Right renal pelvis (tissue), 4 donors: ENCODE data around the gene R3HDM1. TPM values are rescaled to one million over a fixed set of nuclear protein-coding genes. Genes with fewer than 3 reads are reported as not detected.
"Not testable (repeated sequence)": the region's sequence is repeated elsewhere in the genome, so short reads cannot be mapped to it uniquely, and the experiment has no call there.

Experiments
- DNase-seq, 4 donors: peaks; one replicate each; pipeline ENCODE4 v3.0.0-alpha.2; 2013; ENCODE audit warnings: low read depth in 4 of 4, low spot score in 3 of 4, missing footprints in 1 of 4
- polyA plus RNA-seq, 4 donors: library from polyadenylated mRNA; unstranded; fragments of 120-200 nt; gene quantifications; one replicate each; pipeline ENCODE4 v1.2.1, GENCODE V29; 2013; ENCODE audit not compliant: insufficient read length in 4 of 4

R3HDM1 gene
- polyA plus RNA-seq, 4 donors: 30.5 to 43.7 (median 35.6) TPM

GRCh38 chr2:135563793-135564192 is 32.5 kb downstream of the R3HDM1 start:
- DNase-seq: no peak

- DNase-seq: no peak
Measured at GRCh38 chr2:135570884-135571283, 39.6 kb downstream of the R3HDM1 start.

GRCh38 chr2:135573620-135574019 is 42.3 kb downstream of the R3HDM1 start:
- DNase-seq: no peak

DNA sequence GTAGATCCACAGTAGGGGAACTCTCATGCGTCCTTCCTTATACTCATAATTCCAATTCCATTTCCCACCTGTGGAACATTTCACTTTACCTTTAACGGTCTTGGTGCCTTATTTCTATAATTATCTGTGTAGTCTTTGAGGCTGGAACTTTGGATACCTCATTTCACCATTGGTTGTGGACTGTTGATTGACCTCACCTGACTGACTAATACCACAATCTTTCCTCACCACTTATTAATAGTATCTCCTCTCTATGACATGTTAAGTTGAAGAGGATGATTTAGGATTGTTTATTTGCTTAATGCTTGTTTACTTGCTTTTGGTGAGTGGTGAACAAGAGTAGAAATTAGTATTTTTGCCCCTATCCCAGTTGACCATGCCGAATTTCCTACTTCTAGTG is 50.0 kb downstream of the R3HDM1 start:
- DNase-seq: no peak

DNA sequence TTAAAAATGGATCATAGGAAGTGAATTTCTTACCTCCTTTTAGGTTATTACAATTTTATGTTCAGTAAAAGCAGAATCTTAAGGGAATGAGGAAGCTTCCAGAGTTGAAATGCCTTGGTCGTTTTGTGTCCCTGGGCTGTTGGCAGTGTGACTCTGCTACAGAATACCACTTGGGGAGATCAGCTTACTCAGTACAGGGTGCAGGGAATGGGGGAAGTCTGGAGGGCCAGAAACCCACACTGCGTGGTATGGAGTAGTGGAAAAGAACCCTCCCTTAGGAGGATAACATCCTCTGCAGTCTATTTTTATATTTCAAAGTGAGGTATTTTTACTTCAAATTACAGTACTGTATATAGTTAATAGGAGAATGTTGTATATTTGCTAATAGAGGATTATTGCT is 51.1 kb downstream of the R3HDM1 start:
- DNase-seq: no peak

- DNase-seq: no peak
Measured at GRCh38 chr2:135585586-135585985, 54.3 kb downstream of the R3HDM1 start.

GRCh38 chr2:135586148-135586547 is 54.9 kb downstream of the R3HDM1 start:
- no peak for DNase-seq

- no peak for DNase-seq
Measured at GRCh38 chr2:135587958-135588357, 56.7 kb downstream of the R3HDM1 start.

- DNase-seq: no peak
Measured at GRCh38 chr2:135590619-135591260, 59.5 kb downstream of the R3HDM1 start.

DNA sequence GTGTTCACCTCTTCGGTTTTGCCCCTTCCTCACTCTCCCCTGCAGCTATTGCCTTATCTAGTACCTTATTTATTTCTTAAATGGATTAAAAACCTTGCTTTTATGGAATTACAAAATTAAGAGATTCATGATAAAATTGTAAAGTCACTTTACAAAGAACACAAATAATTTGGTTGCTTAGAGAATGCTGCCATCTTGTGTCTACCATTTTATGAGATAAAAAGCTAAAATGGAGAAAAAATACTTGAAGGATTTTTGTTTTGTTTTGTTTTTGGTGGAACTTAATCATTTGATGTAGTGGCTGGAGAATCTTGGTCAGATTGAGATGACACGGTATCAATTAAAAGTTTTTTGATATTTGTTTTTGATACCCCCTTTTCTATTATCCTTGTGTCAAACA is 69.6 kb downstream of the R3HDM1 start:
- DNase-seq: no peak

DNA sequence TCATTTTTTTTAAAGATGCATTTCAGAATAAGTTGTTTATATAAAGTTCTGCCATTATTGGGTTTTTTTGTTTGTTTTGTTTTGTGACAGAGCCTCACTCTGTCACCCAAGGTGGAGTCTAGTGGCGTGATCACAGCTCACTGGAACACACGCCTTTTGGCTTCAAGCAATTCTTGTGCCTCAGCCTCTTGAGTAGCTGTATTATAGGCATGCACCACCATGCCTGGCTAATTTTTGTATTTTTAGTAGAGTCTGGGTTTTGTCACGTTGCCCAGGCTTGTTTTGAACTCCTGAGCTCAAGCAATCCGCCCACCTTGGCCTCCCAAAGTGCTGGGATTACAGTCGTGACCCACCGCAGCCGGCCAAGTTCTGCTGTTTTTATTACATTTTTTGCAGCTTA is 72.3 kb downstream of the R3HDM1 start:
- no peak for DNase-seq

- no peak for DNase-seq
Measured at GRCh38 chr2:135607561-135607960, 76.3 kb downstream of the R3HDM1 start.

- DNase-seq: no peak
Measured at GRCh38 chr2:135612319-135612718, 81.0 kb downstream of the R3HDM1 start.

DNA sequence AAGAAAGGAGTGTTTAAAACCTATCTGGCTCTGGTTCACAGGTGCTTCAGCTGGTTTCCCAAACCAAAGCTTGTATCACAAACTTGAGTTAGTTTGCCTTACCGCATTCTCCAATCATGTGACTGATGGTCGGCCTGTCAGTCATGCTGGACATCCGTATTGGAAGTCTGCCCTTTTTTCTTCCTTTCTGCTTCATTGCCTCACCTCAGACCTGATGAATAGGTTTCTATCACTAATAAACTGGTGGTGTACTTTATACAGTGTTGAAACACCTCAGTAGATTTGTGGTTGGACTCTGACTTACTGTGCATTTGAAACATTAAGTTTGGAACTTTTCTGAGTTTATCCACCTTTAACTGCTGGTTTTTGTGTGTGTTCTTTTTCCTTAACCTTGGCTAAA is 84.1 kb downstream of the R3HDM1 start:
- no peak for DNase-seq

- DNase-seq: no peak
Measured at GRCh38 chr2:135617501-135618015, 86.3 kb downstream of the R3HDM1 start.

DNA sequence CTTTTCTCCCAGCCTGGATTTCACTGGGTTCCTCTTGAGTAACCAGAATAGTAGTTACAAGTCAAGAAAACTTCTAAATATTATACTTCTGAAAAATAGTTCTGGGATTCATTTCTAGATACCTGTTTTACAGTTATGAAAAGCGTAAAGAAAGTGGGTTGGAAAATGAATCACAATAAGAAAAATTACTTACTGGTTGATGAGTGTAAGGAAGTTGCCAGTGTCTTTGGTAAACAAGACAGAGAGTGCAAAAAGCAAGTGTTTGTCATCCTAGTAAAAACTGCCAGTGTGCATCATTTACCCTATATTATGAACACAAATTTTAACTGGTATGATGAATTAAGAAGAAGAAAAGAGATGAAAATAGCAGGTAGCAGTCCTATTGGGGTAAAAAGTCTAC is 88.9 kb downstream of the R3HDM1 start:
- DNase-seq: no peak

DNA sequence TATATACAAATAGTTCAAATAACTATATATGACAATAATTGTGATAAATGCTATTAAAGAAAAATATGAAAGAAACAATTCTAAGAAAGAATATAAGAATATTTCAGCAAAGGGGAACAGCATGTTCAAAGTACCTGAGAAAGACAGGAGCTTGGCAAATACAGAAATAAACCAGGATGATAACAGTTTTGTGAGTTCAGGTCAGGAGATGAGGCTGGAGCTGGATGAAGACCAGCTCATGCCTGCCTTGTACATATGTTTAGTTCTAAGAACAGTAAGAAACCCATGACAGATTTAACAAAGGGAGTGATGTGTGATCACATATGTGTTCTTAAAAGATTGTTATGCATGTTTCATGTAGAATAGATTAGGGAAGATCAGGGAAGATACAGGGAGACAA is 98.2 kb downstream of the R3HDM1 start:
- DNase-seq: no peak

DNA sequence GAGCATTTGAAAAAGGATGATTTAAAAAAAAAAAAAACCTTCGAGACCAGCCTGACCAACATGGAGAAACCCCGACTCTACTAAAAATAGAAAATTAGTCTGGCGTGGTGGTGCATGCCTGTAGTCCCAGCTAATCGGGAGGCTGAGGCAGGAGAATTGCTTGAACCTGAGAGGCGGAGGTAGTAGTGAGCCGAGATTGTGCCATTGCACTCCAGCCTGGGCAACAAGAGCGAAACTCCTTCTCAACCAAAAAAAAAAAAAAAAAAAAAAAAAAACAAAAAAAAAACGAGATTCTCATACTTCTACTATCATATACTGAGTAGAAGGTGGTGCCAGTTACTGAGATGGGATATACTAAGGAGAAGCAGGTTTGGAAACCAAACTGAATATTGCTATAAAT is 98.8 kb downstream of the R3HDM1 start:
- DNase-seq: not testable (repeated sequence)

DNA sequence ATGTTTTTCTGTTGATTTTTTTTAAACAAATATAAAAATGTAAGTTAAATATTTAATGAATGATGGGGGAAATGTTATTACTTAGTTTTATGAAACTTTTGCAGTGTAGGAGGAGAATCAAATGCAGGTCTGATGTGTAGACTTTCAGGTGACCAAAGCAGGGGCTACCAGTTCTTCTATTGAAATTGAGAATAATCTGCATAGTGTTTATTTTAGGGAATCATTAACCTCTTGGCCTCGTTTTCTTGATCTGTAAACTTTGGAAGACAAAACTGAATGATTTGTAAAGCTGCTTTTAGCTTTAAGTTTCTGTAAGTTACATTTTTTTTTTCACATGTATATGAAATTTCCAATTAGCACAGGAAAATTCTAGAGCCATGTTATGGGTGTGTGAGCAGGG is 99.2 kb downstream of the R3HDM1 start:
- no peak for DNase-seq

- no peak for DNase-seq
Measured at GRCh38 chr2:135633582-135633981, 102.3 kb downstream of the R3HDM1 start.

DNA sequence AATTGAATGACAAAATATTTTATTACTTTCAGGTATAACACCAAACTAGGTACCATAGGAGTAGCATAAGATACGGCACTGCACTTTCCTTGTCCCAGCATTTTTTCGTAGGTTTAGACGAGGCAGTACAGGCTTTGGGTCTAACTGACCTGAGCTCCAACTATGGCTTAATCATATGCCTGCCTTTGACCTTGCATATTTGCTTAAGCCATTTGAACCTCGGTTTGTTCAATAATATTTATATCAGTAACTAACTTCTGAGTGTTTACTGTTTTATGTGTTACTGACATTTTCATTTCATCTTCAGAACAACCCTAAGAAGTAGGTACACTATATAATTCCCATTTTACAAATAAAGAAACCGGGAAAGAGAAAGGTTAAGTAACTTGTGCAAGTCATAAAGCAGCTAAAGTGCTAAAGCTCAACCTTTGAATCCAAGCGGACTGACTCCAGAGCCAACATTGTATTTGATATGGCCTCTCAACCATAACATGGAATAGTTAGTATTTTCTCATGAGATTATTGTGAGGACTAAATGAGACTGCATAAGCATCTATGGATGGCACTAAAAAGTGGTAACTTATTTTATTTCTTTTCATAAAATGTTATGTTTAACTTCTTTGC is 104.0 kb downstream of the R3HDM1 start:
- DNase-seq: no peak

- no peak for DNase-seq
Measured at GRCh38 chr2:135636982-135637381, 105.7 kb downstream of the R3HDM1 start.
